Retinal pigment epithelial cell (primary cell): Measurements from ENCODE around the gene SND1.

ENCODE experiments used
- DNase-seq: peaks from one replicate; pipeline ENCODE4 v3.0.0-alpha.2; 2010; ENCODE audit warnings: low read depth
- H3K4me3 ChIP-seq: 2 replicates; pipeline ENCODE4 v1.5.1; 2011; ENCODE audit warnings: mild to moderate bottlenecking, low read length, control low read depth, moderate library complexity
- CTCF ChIP-seq: conservative IDR thresholded peaks from 2 replicates; pipeline ENCODE4 v1.5.1; 2011; ENCODE audit warnings: low read depth, low read length, control low read depth, inconsistent platforms

The SND1 gene

GRCh38 chr7:128074736-128075135, 422.7 kb downstream of the SND1 start:
- no peak overlapping the region for H3K4me3 ChIP-seq
- DNase-seq: no peak
- TF ChIP-seq CTCF: no peak

- H3K4me3 ChIP-seq: no peak overlapping the region
- TF ChIP-seq CTCF: no peak
- no peak for DNase-seq
These were observed 423.5 kb downstream of the SND1 start for GRCh38 chr7:128075242-128076095.

GRCh38 chr7:128076196-128076795, 424.3 kb downstream of the SND1 start:
- DNase-seq: no peak
- no peak for TF ChIP-seq CTCF
- H3K4me3 ChIP-seq: no peak overlapping the region

- no peak for DNase-seq
- no peak overlapping the region for H3K4me3 ChIP-seq
- TF ChIP-seq CTCF: peak; percentile 5
These were observed 424.8 kb downstream of the SND1 start for GRCh38 chr7:128076796-128077271.

GRCh38 chr7:128078309-128078708, 426.3 kb downstream of the SND1 start:
- TF ChIP-seq CTCF: no peak
- no peak for DNase-seq
- H3K4me3 ChIP-seq: no peak overlapping the region

- no peak overlapping the region for H3K4me3 ChIP-seq
- DNase-seq: no peak
- no peak for TF ChIP-seq CTCF
These were observed 428.2 kb downstream of the SND1 start for GRCh38 chr7:128080169-128080568.

GRCh38 chr7:128081351-128081750, 429.4 kb downstream of the SND1 start:
- no peak for DNase-seq

More at GRCh38 chr7:128081351-128081750, 429.4 kb downstream of the SND1 start:
- H3K4me3 ChIP-seq: no peak overlapping the region
- no peak for TF ChIP-seq CTCF
